Measurements from ENCODE around the gene SH2D3C.
A peak's percentile ranks its signal among the peaks of the same experiment; 100 is the strongest.

DNA sequence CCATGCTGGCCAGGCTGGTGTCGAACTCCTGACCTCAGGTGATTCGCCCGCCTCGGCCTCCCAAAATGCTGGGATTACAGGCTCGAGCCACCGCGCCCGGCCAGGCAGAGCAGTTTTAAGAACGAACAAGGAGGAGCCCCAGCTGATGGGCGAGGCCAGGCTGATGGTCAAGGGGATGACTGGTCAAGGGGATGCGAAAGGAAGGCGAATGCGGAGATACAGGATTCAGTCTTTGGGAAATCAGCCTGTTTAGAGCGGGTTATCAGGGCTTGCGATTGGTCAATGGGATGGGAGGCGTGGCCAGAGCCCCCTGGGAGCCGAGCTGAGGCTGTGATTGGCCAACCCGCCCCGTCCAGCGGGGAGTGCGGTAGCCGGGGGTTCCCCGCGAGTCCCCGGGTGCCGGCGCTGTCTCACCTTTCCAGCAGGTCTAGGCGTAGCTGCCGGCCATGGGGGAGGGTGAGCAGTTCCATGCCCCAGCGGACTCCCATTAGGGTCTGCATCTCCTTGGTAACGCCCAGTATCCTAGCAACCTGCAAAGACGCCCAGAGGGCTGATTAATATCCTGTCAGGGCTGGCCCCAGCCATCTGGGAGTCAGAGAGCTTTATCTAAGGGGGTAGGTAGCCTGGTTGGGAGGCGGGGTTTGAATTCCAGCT lies 35.9 kb downstream of the SH2D3C start:
- no peak for TF ChIP-seq RAD21 (CRISPR knock-in tag; conservative IDR thresholded peaks at IDR 0.05 in 1 of 2, IDR thresholded peaks at IDR 0.05 in 1 of 2)
- no peak for TF ChIP-seq SIN3B (IDR thresholded peaks at IDR 0.05; ENCODE audit: low read depth)
- peak; percentile 71 to 76 for TF ChIP-seq KDM1A (IDR thresholded peaks at IDR 0.05)

All from K562 (cell line).